Activated CD8-positive, alpha-beta T cell treated with anti-CD3 and anti-CD28 coated beads for 36 hours (primary cell): ENCODE measurements around the gene RAI1. TPM values are rescaled to one million over a fixed set of nuclear protein-coding genes. Genes with fewer than 3 reads are reported as not detected.

Experiments
- ATAC-seq: fragments of 200-7000 bp; cut with Tn5 transposase; one replicate; pipeline ENCODE4 v1.10.0; 2021; ENCODE audit warnings: mild to moderate bottlenecking, moderate library complexity
- CTCF ChIA-PET: fragments of 350-600 bp; sonication (Branson Sonifier 250); formaldehyde crosslinking; loops from one replicate; lab custom pipeline; 2021; ENCODE audit warnings: antibody characterized with exemption; lab: Charles Lee
- POLR2A ChIA-PET: fragments of 350-600 bp; sonication (Branson Sonifier 250); formaldehyde crosslinking; loops from one replicate; lab custom pipeline; 2021; ENCODE audit warnings: antibody characterized with exemption; lab: Charles Lee
- DNase-seq: peaks from one replicate; pipeline ENCODE4 v3.0.0-alpha.2; 2020
- H3K27ac Mint-ChIP-seq: one replicate; pipeline ENCODE4 v1.8.0; 2021; ENCODE audit warnings: mild to moderate bottlenecking, mixed read lengths
- H3K27me3 Mint-ChIP-seq: one replicate; pipeline ENCODE4 v1.8.0; 2021; ENCODE audit warnings: mixed read lengths
- H3K36me3 Mint-ChIP-seq: one replicate; pipeline ENCODE4 v1.8.0; 2021; ENCODE audit warnings: low read depth, mixed read lengths
- H3K4me1 Mint-ChIP-seq: one replicate; pipeline ENCODE4 v1.8.0; 2021; ENCODE audit warnings: low read depth, mixed read lengths
- H3K4me3 Mint-ChIP-seq: one replicate; pipeline ENCODE4 v1.8.0; 2021; ENCODE audit warnings: mild to moderate bottlenecking, moderate library complexity, mixed read lengths
- H3K9me3 Mint-ChIP-seq: one replicate; pipeline ENCODE4 v1.8.0; 2021; ENCODE audit warnings: mixed read lengths
- intact Hi-C: fragments of 100-400 bp; cut with micrococcal nuclease; formaldehyde crosslinking; loops from one replicate; pipeline ENCODE4 v1.10.0; 2022
- total RNA-seq, 2 experiments: library from RNA; stranded (reverse); gene quantifications; one replicate each; pipeline ENCODE4 v1.2.3, GENCODE V29; 2021
- TF ChIP-seq, protein P1 (sequence below): fragments of 200-600 bp; IDR thresholded peaks from one replicate; pipeline ENCODE4 v1.8.0; 2022; ENCODE audit warnings: antibody characterized with exemption, mild to moderate bottlenecking

Gene RAI1
- total RNA-seq, 2 experiments from 2014 or later: 18.1 to 20.3 TPM

GRCh38 chr17:17728550-17729251 lies 47.4 kb downstream of the RAI1 start:
- H3K4me3 Mint-ChIP-seq: no peak overlapping the region
- ATAC-seq (no peak), DNase-seq (no peak)
- ChIA-PET CTCF (interaction anchor here (1.3 to 1.6 kb wide), 3 partner anchors 8 to 190 kb away, joined by 4 read pairs; no protein-coding TSS in a partner anchor), POLR2A (no interaction called here)
- no peaks in the 10 kb centered on the region for H3K36me3 Mint-ChIP-seq
- H3K9me3 Mint-ChIP-seq: no peaks in the 10 kb centered on the region
- no peaks in the 10 kb centered on the region for H3K27me3 Mint-ChIP-seq
- peaks cover 26% of the 10 kb centered on the region for H3K4me1 Mint-ChIP-seq
- TF ChIP-seq, protein P1, sequence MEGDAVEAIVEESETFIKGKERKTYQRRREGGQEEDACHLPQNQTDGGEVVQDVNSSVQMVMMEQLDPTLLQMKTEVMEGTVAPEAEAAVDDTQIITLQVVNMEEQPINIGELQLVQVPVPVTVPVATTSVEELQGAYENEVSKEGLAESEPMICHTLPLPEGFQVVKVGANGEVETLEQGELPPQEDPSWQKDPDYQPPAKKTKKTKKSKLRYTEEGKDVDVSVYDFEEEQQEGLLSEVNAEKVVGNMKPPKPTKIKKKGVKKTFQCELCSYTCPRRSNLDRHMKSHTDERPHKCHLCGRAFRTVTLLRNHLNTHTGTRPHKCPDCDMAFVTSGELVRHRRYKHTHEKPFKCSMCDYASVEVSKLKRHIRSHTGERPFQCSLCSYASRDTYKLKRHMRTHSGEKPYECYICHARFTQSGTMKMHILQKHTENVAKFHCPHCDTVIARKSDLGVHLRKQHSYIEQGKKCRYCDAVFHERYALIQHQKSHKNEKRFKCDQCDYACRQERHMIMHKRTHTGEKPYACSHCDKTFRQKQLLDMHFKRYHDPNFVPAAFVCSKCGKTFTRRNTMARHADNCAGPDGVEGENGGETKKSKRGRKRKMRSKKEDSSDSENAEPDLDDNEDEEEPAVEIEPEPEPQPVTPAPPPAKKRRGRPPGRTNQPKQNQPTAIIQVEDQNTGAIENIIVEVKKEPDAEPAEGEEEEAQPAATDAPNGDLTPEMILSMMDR: no peak
- H3K27ac Mint-ChIP-seq: no peak overlapping the region
- intact Hi-C loops: no loop called here

GRCh38 chr17:17729620-17730249 lies 48.5 kb downstream of the RAI1 start:
- H3K27me3 Mint-ChIP-seq: no peaks in the 10 kb centered on the region
- intact Hi-C loops: no loop called here
- H3K4me1 Mint-ChIP-seq: peaks cover 27% of the 10 kb centered on the region
- DNase-seq: peak; percentile 74
- ChIA-PET POLR2A (no interaction called here), CTCF (interaction anchor here (1.4 kb wide), 1 partner anchor 10 kb away, joined by 4 read pairs; no protein-coding TSS in a partner anchor)
- TF ChIP-seq, protein P1: peak; percentile 70
- no peak overlapping the region for H3K27ac Mint-ChIP-seq
- H3K4me3 Mint-ChIP-seq: no peak overlapping the region
- H3K36me3 Mint-ChIP-seq: no peaks in the 10 kb centered on the region
- peak; percentile 92 for ATAC-seq
- no peaks in the 10 kb centered on the region for H3K9me3 Mint-ChIP-seq

GRCh38 chr17:17730250-17730935 lies 49.1 kb downstream of the RAI1 start:
- Mint-ChIP-seq H3K4me3 (no peak overlapping the region), H3K9me3 (no peaks in the 10 kb centered on the region), H3K4me1 (peaks cover 24% of the 10 kb centered on the region), H3K27ac (no peak overlapping the region), H3K36me3 (no peaks in the 10 kb centered on the region), H3K27me3 (no peaks in the 10 kb centered on the region)
- DNase-seq (no peak), ATAC-seq (no peak)
- ChIA-PET POLR2A (no interaction called here), CTCF (interaction anchor here (1.4 kb wide), 1 partner anchor 9 kb away, joined by 4 read pairs; no protein-coding TSS in a partner anchor)
- intact Hi-C loops: no loop called here
- TF ChIP-seq, protein P1: no peak

- DNase-seq (no peak), ATAC-seq (no peak)
- H3K27ac Mint-ChIP-seq: no peak overlapping the region
- H3K36me3 Mint-ChIP-seq: no peaks in the 10 kb centered on the region
- H3K4me3 Mint-ChIP-seq: no peak overlapping the region
- H3K4me1 Mint-ChIP-seq: peaks cover 25% of the 10 kb centered on the region
- TF ChIP-seq, protein P1: no peak
- intact Hi-C loops: no loop called here
- H3K9me3 Mint-ChIP-seq: no peaks in the 10 kb centered on the region
- ChIA-PET POLR2A (interaction anchor here (0.9 to 1.0 kb wide), 2 partner anchors 11 to 20 kb away, joined by 3 to 4 read pairs; no protein-coding TSS in a partner anchor), CTCF (interaction anchor here (0.8 kb wide), 1 partner anchor 61 kb away, joined by 3 read pairs; no protein-coding TSS in a partner anchor)
- H3K27me3 Mint-ChIP-seq: no peaks in the 10 kb centered on the region
Observed at GRCh38 chr17:17732444-17732843, 51.2 kb downstream of the RAI1 start.
